OCI-LY3 (cell line): ENCODE measurements around the gene DISP3.

Source experiments
- CTCF ChIP-seq: fragments of 200-600, 300-600 bp; sonication (generic); IDR thresholded peaks from 2 replicates; pipeline ENCODE4 v1.5.1; 2014; ENCODE audit warnings: antibody characterized with exemption, low read length, low read depth
- EZH2phosphoT487 ChIP-seq: fragments of 200-600 bp; shearing (Covaris generic); IDR thresholded peaks from 2 replicates; pipeline ENCODE4 v1.6.1; 2018; ENCODE audit warnings: antibody characterized with exemption, mixed run types, low read depth

DNA sequence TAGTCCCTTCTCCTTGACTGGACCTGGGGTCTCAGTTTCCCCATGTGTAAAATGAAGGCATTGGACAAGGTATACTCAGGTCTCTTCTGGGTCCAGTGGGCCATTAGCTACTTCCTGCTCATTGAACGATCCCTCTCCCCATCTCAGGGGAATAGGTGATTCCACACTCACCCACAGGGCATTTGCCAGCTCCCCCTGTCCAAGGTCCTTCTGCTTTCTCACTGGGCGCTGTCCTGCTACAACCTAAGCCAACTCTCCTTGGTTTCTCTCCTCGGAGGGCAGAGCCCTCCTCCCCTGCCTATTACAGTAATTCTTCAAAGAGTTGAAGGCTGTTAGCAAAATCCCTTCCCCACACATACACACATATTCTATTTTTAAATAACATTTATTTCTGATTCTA is 16.6 kb downstream of the DISP3 start:
- TF ChIP-seq CTCF (no peak), EZH2phosphoT487 (no peak)
